Endothelial cell (in vitro differentiated cells): ENCODE results near the gene LRRC75A. TPM values are rescaled to one million over a fixed set of nuclear protein-coding genes. Genes with fewer than 3 reads are reported as not detected.

Experiments
- DNase-seq: peaks from one replicate; pipeline ENCODE4 v3.0.0; 2021; ENCODE audit warnings: low spot score
- H3K27ac Mint-ChIP-seq: one replicate; pipeline ENCODE4 v1.8.0; 2021; ENCODE audit warnings: mixed read lengths, inconsistent platforms; ENCODE audit not compliant: unreplicated experiment
- H3K27me3 Mint-ChIP-seq: one replicate; pipeline ENCODE4 v1.8.0; 2021; ENCODE audit warnings: mild to moderate bottlenecking, moderate library complexity, mixed read lengths, inconsistent platforms; ENCODE audit not compliant: unreplicated experiment
- H3K36me3 Mint-ChIP-seq: one replicate; pipeline ENCODE4 v1.8.0; 2021; ENCODE audit warnings: mild to moderate bottlenecking, low read depth, mixed read lengths, inconsistent platforms; ENCODE audit not compliant: unreplicated experiment
- H3K4me1 Mint-ChIP-seq: one replicate; pipeline ENCODE4 v1.8.0; 2021; ENCODE audit warnings: mild to moderate bottlenecking, mixed read lengths, inconsistent platforms; ENCODE audit not compliant: unreplicated experiment
- H3K4me3 Mint-ChIP-seq: one replicate; pipeline ENCODE4 v1.8.0; 2021; ENCODE audit warnings: mild to moderate bottlenecking, mixed read lengths, inconsistent platforms; ENCODE audit not compliant: unreplicated experiment
- H3K9me3 Mint-ChIP-seq: one replicate; pipeline ENCODE4 v1.8.0; 2021; ENCODE audit warnings: mixed read lengths, inconsistent platforms; ENCODE audit not compliant: unreplicated experiment
- CTCF ChIP-seq: fragments of 200-600 bp; sonication (generic); IDR thresholded peaks from one replicate; pipeline ENCODE4 v1.5.0; 2021; ENCODE audit warnings: antibody characterized with exemption; ENCODE audit not compliant: unreplicated experiment
- long read RNA-seq: library from polyadenylated mRNA; unstranded; transcript quantifications from one replicate; pipeline ENCODE4 v2.0.0, GENCODE V29; 2020; ENCODE audit not compliant: unreplicated experiment
- total RNA-seq: library from RNA; stranded (reverse); fragmentation: NEBNext Ultra II Directional; extraction: Animal tissue kit (Norgen Biotek cat#: 25700); gene quantifications from one replicate; pipeline ENCODE4 v1.2.1, GENCODE V29; 2021; ENCODE audit not compliant: unreplicated experiment

Gene LRRC75A
- 0.95 TPM for total RNA-seq
- long read RNA-seq, partial matches to known transcripts, result 0 of 35 reads
- long read RNA-seq, other reads (novel, unspliced or antisense), result 35 of 35 reads

DNA sequence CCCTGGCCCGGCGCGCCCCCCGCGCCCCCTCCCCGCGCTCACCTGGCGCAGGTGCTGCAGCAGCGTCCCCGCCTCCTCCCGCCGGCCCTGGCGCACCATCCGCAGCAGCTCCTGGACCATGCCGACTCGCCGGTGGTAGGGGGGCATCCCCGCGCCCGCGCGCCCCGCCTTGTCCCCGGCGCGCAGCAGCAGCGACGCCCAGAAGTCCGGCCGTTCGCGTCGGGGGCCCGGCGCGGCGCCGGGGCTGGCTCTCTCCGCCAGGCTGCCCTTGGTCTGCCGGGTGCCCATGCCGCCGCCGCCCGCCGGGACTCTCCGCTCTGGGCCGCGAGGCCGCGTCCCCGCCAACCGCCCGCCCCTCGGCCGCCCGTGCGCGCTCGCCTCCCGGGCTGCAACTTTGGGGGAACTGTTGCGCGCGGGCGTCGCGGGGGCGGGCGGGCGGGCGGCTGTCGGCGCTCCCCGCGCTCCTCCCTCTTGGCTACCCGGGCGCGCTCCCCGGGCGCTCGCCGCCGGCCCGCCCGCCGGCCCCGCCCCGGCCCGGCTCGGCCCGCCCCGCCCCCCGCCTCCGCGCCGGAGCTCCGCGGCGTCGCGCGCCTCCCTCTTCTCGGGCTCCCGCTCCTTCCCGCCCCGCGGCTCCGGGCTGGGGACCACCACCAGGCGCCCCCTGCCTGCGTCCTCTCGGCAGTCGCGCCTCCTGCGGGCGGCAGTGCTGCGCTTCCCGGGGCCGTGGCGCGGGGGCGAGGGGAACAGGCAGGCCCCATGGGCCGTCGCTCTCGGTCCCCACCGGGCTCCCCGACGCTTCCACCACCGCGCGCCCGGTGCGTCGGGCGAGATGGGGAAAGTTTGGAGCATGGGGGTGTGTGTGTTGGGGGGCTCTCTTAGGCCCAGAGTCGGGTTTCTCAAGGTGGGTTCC lies at the start of gene LRRC75A:
TSS of gene LRRC75A (minus strand) at position 491 of the 910 bp plus-strand sequence. CDS start at position 288, 203 bp downstream.
- Mint-ChIP-seq H3K27ac (peak within 1 kb of the TSS; percentile 52), H3K4me3 (peak within 1 kb of the TSS; percentile 87), H3K9me3 (no peaks in the 10 kb centered on the region), H3K4me1 (peaks cover 20% of the 10 kb centered on the region), H3K27me3 (peaks cover 13% of the 10 kb centered on the region), H3K36me3 (peaks cover 4% of the 10 kb centered on the region)
- no peak for TF ChIP-seq CTCF
- peak; percentile 51 for DNase-seq

DNA sequence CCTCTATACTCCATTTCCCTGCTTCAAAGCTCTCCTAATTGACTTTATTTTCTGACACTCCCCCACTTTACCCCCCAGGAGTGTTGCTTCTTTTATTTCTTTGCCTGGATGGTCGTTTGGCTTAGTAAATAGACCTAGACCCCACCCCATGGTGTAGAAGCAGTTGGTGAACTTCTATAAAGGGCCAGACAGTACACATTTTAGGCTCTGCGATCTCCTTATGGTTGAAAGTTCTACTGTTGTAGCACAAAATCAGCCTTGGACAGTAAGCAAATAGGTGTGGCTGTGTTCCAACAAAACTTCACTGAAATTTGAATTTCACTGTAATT lies 45.1 kb upstream of the LRRC75A start:
- Mint-ChIP-seq H3K36me3 (no peaks in the 10 kb centered on the region), H3K27me3 (no peaks in the 10 kb centered on the region), H3K4me3 (peak overlapping the region; percentile 22), H3K27ac (no peak overlapping the region), H3K4me1 (peaks cover 4% of the 10 kb centered on the region), H3K9me3 (no peaks in the 10 kb centered on the region)
- no peak for TF ChIP-seq CTCF
- DNase-seq, result no peak

GRCh38 chr17:16534236-16534635 lies 42.2 kb upstream of the LRRC75A start:
- TF ChIP-seq CTCF, result no peak
- peaks cover 4% of the 10 kb centered on the region for H3K4me1 Mint-ChIP-seq
- no peak overlapping the region for H3K27ac Mint-ChIP-seq
- H3K4me3 Mint-ChIP-seq, result no peak overlapping the region
- H3K9me3 Mint-ChIP-seq, result no peaks in the 10 kb centered on the region
- no peak for DNase-seq
- H3K27me3 Mint-ChIP-seq, result no peaks in the 10 kb centered on the region
- H3K36me3 Mint-ChIP-seq, result no peaks in the 10 kb centered on the region

GRCh38 chr17:16529906-16530305 lies 37.9 kb upstream of the LRRC75A start:
- peaks cover 1% of the 10 kb centered on the region for H3K4me1 Mint-ChIP-seq
- no peaks in the 10 kb centered on the region for H3K27me3 Mint-ChIP-seq
- H3K4me3 Mint-ChIP-seq, result no peak overlapping the region
- H3K36me3 Mint-ChIP-seq, result no peaks in the 10 kb centered on the region
- no peaks in the 10 kb centered on the region for H3K9me3 Mint-ChIP-seq
- no peak overlapping the region for H3K27ac Mint-ChIP-seq
- no peak for DNase-seq
- TF ChIP-seq CTCF, result no peak

- H3K4me1 Mint-ChIP-seq, result no peaks in the 10 kb centered on the region
- no peaks in the 10 kb centered on the region for H3K27me3 Mint-ChIP-seq
- no peaks in the 10 kb centered on the region for H3K36me3 Mint-ChIP-seq
- no peak for DNase-seq
- H3K27ac Mint-ChIP-seq, result no peak overlapping the region
- H3K9me3 Mint-ChIP-seq, result no peaks in the 10 kb centered on the region
- TF ChIP-seq CTCF, result no peak
- H3K4me3 Mint-ChIP-seq, result no peak overlapping the region
Observed at GRCh38 chr17:16527298-16527697, 35.3 kb upstream of the LRRC75A start.
